Measurements from ENCODE around the gene TNRC6B. TPM values are rescaled to one million over a fixed set of nuclear protein-coding genes. Genes with fewer than 3 reads are reported as not detected.

The TNRC6B gene
- total RNA-seq, 2 experiments from 2014 or later = 37.0 to 63.7 TPM

GRCh38 chr22:40243891-40244290, 66.2 kb downstream of the TNRC6B start:
- Histone ChIP-seq H2AFZ (ENCODE audit: low read length) (no peak overlapping the region), H3K4me2 (ENCODE audit: low read length) (no peak overlapping the region), H3K36me3 (ENCODE audit: insufficient read depth, low read length) (peaks cover 17% of the 10 kb centered on the region), H3K27ac (ENCODE audit: low read depth, low read length, poor library complexity, severe bottlenecking) (no peak overlapping the region), H3K4me3 (ENCODE audit: low read depth, low read length, poor library complexity, severe bottlenecking) (no peak overlapping the region), H3K4me1 (ENCODE audit: insufficient read depth, low read length, poor library complexity, severe bottlenecking) (no peaks in the 10 kb centered on the region), H3K9me3 (ENCODE audit: low read length) (no peaks in the 10 kb centered on the region), H3K9me2 (ENCODE audit: insufficient read depth, low read length) (no peaks in the 10 kb centered on the region), H3K79me2 (ENCODE audit: insufficient read depth, low read depth, low read length) (peaks cover 26% of the 10 kb centered on the region; the same call in 1 of the 2 replicates), H4K20me1 (ENCODE audit: insufficient read depth, low read length) (0 out of 2 replicates have a peak, but pooled peaks cover 4% of the 10 kb centered on the region)
- intact Hi-C loops (cut with micrococcal nuclease; ENCODE audit: unreplicated experiment) = no loop called here
- CTCF ChIA-PET (ENCODE audit: unreplicated experiment) = no interaction called here
- DNase-seq (ENCODE audit: low spot score) = no peak
- BruUV-seq (replicated peaks) = no TSS peak
- POLR2A ChIA-PET = interaction anchor here (1.1 kb wide), 1 partner anchor 27 kb away, joined by 3 read pairs; no protein-coding TSS in a partner anchor
- TF ChIP-seq CTCF (conservative IDR thresholded peaks at IDR 0.05; ENCODE audit: low read length) = no peak
- TF ChIP-seq EZH2phosphoT487 (IDR thresholded peaks at IDR 0.05; ENCODE audit: borderline replicate concordance, low read depth, low read length) = no peak

- no peaks in the 10 kb centered on the region for H3K4me1 ChIP-seq (ENCODE audit: insufficient read depth, low read length, poor library complexity, severe bottlenecking)
- H3K9me2 ChIP-seq (ENCODE audit: insufficient read depth, low read length) = no peaks in the 10 kb centered on the region
- no peaks in the 10 kb centered on the region for H3K9me3 ChIP-seq (ENCODE audit: low read length)
- H3K79me2 ChIP-seq (ENCODE audit: insufficient read depth, low read depth, low read length) = peaks cover 26% of the 10 kb centered on the region; the same call in 1 of the 2 replicates
- no peak overlapping the region for H3K27ac ChIP-seq (ENCODE audit: low read depth, low read length, poor library complexity, severe bottlenecking)
- H2AFZ ChIP-seq (ENCODE audit: low read length) = no peak overlapping the region
- no peak overlapping the region for H3K4me3 ChIP-seq (ENCODE audit: low read depth, low read length, poor library complexity, severe bottlenecking)
- H3K4me2 ChIP-seq (ENCODE audit: low read length) = no peak overlapping the region
- POLR2A ChIA-PET = no interaction called here
- no peak for TF ChIP-seq CTCF (conservative IDR thresholded peaks at IDR 0.05; ENCODE audit: low read length)
- no peak for TF ChIP-seq EZH2phosphoT487 (IDR thresholded peaks at IDR 0.05; ENCODE audit: borderline replicate concordance, low read depth, low read length)
- intact Hi-C loops (cut with micrococcal nuclease; ENCODE audit: unreplicated experiment) = no loop called here
- no TSS peak for BruUV-seq (replicated peaks)
- H3K36me3 ChIP-seq (ENCODE audit: insufficient read depth, low read length) = peaks cover 17% of the 10 kb centered on the region
- no peak for DNase-seq (ENCODE audit: low spot score)
- H4K20me1 ChIP-seq (ENCODE audit: insufficient read depth, low read length) = 0 out of 2 replicates have a peak, but pooled peaks cover 4% of the 10 kb centered on the region
- CTCF ChIA-PET (ENCODE audit: unreplicated experiment) = no interaction called here
Observed at GRCh38 chr22:40244586-40244985, 66.9 kb downstream of the TNRC6B start.

- CTCF ChIA-PET (ENCODE audit: unreplicated experiment) = no interaction called here
- Histone ChIP-seq H3K9me3 (ENCODE audit: low read length) (no peaks in the 10 kb centered on the region), H3K27ac (ENCODE audit: low read depth, low read length, poor library complexity, severe bottlenecking) (no peak overlapping the region), H2AFZ (ENCODE audit: low read length) (no peak overlapping the region), H3K4me1 (ENCODE audit: insufficient read depth, low read length, poor library complexity, severe bottlenecking) (no peaks in the 10 kb centered on the region), H3K36me3 (ENCODE audit: insufficient read depth, low read length) (peaks cover 22% of the 10 kb centered on the region), H3K4me2 (ENCODE audit: low read length) (no peak overlapping the region), H4K20me1 (ENCODE audit: insufficient read depth, low read length) (no peaks in the 10 kb centered on the region), H3K4me3 (ENCODE audit: low read depth, low read length, poor library complexity, severe bottlenecking) (no peak overlapping the region), H3K79me2 (ENCODE audit: insufficient read depth, low read depth, low read length) (peaks cover 25% of the 10 kb centered on the region; the same call in 1 of the 2 replicates), H3K9me2 (ENCODE audit: insufficient read depth, low read length) (no peaks in the 10 kb centered on the region)
- POLR2A ChIA-PET = no interaction called here
- DNase-seq (ENCODE audit: low spot score) = no peak
- TF ChIP-seq EZH2phosphoT487 (IDR thresholded peaks at IDR 0.05; ENCODE audit: borderline replicate concordance, low read depth, low read length) = no peak
- TF ChIP-seq CTCF (conservative IDR thresholded peaks at IDR 0.05; ENCODE audit: low read length) = no peak
- intact Hi-C loops (cut with micrococcal nuclease; ENCODE audit: unreplicated experiment) = no loop called here
- no TSS peak for BruUV-seq (replicated peaks)
Observed at GRCh38 chr22:40247976-40248375, 70.3 kb downstream of the TNRC6B start.

All from OCI-LY7 (cell line).